Gastroesophageal sphincter (tissue), 3 donors: Measurements from ENCODE around the gene KCNK4.
A peak's percentile ranks its signal among the peaks of the same experiment; 100 is the strongest.

Experiments used
- CTCF ChIP-seq, 4 experiments: fragments of 200-600 bp in 2 of 4; fragments of 450-650 bp in 2 of 4; sonication (generic) in 1 of 4; IDR thresholded peaks; one replicate each; pipeline ENCODE4 v1.5.1; 2017 to 2019; ENCODE audit warnings: antibody characterized with exemption in 4 of 4, mild to moderate bottlenecking in 2 of 4, moderate library complexity in 2 of 4
- EP300 ChIP-seq: sonication (generic); formaldehyde crosslinking; IDR thresholded peaks from one replicate; pipeline ENCODE4 v1.6.1; 2017; ENCODE audit warnings: antibody characterized with exemption, mild to moderate bottlenecking
- POLR2A ChIP-seq, 2 donors: fragments of 450-650 bp; IDR thresholded peaks; one replicate each; pipeline ENCODE4 v1.6.1; 2017; ENCODE audit warnings: antibody characterized with exemption in 2 of 2, mild to moderate bottlenecking in 2 of 2, moderate library complexity in 1 of 2
- POLR2AphosphoS5 ChIP-seq: sonication (generic); formaldehyde crosslinking; IDR thresholded peaks from one replicate; pipeline ENCODE4 v1.6.1; 2017; ENCODE audit warnings: antibody characterized with exemption

GRCh38 chr11:64317325-64317960 lies 26.3 kb downstream of the KCNK4 start, which contains the start of gene TRMT112:
- TF ChIP-seq CTCF (IDR thresholded peaks at IDR 0.05) (no peak), EP300 (no peak), POLR2A (IDR thresholded peaks at IDR 0.05) (peak; percentile 80 to 84), POLR2AphosphoS5 (peak; percentile 95)
